ENCODE measurements around the gene BRD9. TPM values are rescaled to one million over a fixed set of nuclear protein-coding genes. Genes with fewer than 3 reads are reported as not detected.

The BRD9 gene
- total and polyA plus RNA-seq, 9 of the 15 experiments (the other 6 are each of a cell fraction or from before 2014, with no cell fraction given), result 2.4 to 68.7 (median 44.9) TPM

DNA sequence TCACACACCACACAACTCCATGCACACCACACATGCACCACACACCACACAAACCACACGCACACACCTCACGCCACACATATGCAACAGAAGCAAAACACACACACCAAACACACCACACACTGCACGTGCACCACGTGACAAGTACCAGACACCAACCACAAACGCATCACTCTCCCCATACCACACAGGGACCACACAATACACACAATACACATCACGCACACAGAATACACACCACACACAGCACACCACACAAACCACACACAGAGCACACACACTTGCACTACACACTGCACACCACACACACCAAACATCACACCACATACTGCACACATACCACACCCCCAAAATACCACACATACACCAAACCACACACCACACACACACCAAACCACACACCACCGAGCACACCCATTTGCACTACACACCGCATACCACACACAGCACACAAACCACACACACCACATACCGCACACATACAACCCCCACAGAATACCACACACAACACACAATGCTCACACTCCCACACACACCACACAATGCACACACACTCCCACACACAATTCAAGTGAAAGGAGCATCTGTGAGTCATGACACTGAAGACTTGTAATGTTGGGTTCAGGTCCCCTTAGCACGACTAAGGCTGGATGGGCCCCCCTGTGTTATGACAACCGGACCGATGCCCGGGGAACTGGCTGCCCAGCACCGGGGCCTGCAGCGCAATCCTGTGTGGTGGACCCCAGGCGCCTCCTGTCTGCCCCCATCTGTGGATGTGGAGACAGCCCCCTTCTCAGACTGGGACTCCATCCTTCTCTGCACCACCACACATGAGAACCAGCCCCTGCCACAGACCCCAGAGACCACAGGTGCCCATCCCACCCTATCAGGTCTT is 35.8 kb downstream of the BRD9 start (continued):
- TF ChIP-seq, protein P1, sequence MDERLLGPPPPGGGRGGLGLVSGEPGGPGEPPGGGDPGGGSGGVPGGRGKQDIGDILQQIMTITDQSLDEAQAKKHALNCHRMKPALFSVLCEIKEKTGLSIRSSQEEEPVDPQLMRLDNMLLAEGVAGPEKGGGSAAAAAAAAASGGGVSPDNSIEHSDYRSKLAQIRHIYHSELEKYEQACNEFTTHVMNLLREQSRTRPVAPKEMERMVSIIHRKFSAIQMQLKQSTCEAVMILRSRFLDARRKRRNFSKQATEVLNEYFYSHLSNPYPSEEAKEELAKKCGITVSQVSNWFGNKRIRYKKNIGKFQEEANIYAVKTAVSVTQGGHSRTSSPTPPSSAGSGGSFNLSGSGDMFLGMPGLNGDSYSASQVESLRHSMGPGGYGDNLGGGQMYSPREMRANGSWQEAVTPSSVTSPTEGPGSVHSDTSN (CRISPR knock-in tag; IDR thresholded peaks at IDR 0.05; ENCODE audit: low read depth), result no peak
- TF ChIP-seq, protein P1 (tag; conservative IDR thresholded peaks at IDR 0.05; ENCODE audit: low read depth), result no peak
- no peak for TF ChIP-seq ZC3H8 (IDR thresholded peaks at IDR 0.05)
- 0 out of 4 replicates have a peak, but pooled peaks of 1 of the 2 experiments have one; percentile 19 for TF ChIP-seq FOXA3 (CRISPR knock-in tag; conservative IDR thresholded peaks at IDR 0.05 in 1 of 2, IDR thresholded peaks at IDR 0.05 in 1 of 2)
- TF ChIP-seq BRD4 (IDR thresholded peaks at IDR 0.05), result no peak
- TF ChIP-seq HCFC1 (IDR thresholded peaks at IDR 0.05; ENCODE audit: low read depth, low read length), result no peak
- no peak for TF ChIP-seq CXXC5 (CRISPR knock-in tag; IDR thresholded peaks at IDR 0.05)
- TF ChIP-seq RAD51 (IDR thresholded peaks at IDR 0.05; ENCODE audit: borderline replicate concordance, low read depth), result no peak

All from K562 (cell line).